ENCODE measurements around the gene CORIN.

DNA sequence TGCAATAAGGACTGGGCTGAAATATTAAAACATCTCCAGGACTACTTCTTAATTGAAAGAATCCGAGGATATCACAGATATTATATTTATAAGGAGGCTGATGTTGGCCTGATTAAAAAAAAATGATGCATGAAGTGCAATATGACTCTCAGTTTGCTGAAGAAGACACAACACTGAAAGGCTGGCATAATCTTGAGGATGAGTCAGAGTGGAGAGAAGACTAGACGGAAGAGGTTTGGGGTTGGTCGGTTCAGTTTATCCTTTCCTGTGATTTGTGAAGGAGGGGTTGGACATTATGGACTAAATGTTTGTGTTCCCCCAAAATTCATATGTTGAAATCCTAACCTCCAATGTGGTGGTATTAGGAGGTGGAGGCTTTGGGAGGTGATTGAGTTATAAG is 170.3 kb downstream of the CORIN start:
- TF ChIP-seq, protein P1, sequence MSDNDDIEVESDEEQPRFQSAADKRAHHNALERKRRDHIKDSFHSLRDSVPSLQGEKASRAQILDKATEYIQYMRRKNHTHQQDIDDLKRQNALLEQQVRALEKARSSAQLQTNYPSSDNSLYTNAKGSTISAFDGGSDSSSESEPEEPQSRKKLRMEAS (IDR thresholded peaks at IDR 0.05; ENCODE audit: insufficient read depth, insufficient read length): no peak
- TF ChIP-seq, protein P2, sequence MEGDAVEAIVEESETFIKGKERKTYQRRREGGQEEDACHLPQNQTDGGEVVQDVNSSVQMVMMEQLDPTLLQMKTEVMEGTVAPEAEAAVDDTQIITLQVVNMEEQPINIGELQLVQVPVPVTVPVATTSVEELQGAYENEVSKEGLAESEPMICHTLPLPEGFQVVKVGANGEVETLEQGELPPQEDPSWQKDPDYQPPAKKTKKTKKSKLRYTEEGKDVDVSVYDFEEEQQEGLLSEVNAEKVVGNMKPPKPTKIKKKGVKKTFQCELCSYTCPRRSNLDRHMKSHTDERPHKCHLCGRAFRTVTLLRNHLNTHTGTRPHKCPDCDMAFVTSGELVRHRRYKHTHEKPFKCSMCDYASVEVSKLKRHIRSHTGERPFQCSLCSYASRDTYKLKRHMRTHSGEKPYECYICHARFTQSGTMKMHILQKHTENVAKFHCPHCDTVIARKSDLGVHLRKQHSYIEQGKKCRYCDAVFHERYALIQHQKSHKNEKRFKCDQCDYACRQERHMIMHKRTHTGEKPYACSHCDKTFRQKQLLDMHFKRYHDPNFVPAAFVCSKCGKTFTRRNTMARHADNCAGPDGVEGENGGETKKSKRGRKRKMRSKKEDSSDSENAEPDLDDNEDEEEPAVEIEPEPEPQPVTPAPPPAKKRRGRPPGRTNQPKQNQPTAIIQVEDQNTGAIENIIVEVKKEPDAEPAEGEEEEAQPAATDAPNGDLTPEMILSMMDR (IDR thresholded peaks at IDR 0.05; ENCODE audit: extremely low read depth in 1 of 2, insufficient read depth in 1 of 2, low read depth in 1 of 2, low read length in 2 of 2): no peak
- TF ChIP-seq MYC (IDR thresholded peaks at IDR 0.05; ENCODE audit: low read depth, low read length): no peak
- TF ChIP-seq POLR2A (IDR thresholded peaks at IDR 0.05; ENCODE audit: low read depth, low read length): no peak
